ENCODE results near the gene INPP5A.

The INPP5A gene

GRCh38 chr10:132752961-132753360 is 215.4 kb downstream of the INPP5A start:
- TF ChIP-seq, protein P1, sequence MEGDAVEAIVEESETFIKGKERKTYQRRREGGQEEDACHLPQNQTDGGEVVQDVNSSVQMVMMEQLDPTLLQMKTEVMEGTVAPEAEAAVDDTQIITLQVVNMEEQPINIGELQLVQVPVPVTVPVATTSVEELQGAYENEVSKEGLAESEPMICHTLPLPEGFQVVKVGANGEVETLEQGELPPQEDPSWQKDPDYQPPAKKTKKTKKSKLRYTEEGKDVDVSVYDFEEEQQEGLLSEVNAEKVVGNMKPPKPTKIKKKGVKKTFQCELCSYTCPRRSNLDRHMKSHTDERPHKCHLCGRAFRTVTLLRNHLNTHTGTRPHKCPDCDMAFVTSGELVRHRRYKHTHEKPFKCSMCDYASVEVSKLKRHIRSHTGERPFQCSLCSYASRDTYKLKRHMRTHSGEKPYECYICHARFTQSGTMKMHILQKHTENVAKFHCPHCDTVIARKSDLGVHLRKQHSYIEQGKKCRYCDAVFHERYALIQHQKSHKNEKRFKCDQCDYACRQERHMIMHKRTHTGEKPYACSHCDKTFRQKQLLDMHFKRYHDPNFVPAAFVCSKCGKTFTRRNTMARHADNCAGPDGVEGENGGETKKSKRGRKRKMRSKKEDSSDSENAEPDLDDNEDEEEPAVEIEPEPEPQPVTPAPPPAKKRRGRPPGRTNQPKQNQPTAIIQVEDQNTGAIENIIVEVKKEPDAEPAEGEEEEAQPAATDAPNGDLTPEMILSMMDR (IDR thresholded peaks at IDR 0.05; ENCODE audit: control extremely low read depth, extremely low read depth, low read depth, missing control alignments) = no peak
- ChIA-PET POLR2A (no interaction called here), CTCF (no interaction called here)
- no peak for DNase-seq (ENCODE audit: extremely low spot score)

DNA sequence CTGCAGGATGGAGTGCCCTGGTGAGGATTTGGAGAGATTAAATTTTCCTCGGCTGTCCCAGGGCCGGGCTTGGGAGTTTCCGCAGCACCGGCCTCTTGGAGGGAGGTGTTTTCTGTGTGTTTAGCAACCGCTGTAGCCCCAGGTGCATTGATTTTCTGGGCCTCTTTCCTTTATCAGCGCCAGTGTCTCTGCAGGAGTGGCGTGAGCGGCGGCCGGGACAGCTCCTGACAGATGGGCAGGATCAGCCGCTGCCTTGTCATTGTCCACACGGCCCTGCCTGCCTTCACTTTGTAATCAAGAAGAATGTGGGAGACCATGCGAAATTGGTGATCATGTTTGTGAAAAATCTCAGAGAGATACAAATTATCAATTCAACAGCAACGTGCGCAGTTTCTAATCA is 216.0 kb downstream of the INPP5A start:
- ChIA-PET CTCF (no interaction called here), POLR2A (no interaction called here)
- TF ChIP-seq, protein P1 (IDR thresholded peaks at IDR 0.05; ENCODE audit: control extremely low read depth, extremely low read depth, low read depth, missing control alignments) = no peak
- DNase-seq (ENCODE audit: extremely low spot score) = no peak

- no peak for DNase-seq (ENCODE audit: extremely low spot score)
- ChIA-PET CTCF (no interaction called here), POLR2A (no interaction called here)
- TF ChIP-seq, protein P1 (IDR thresholded peaks at IDR 0.05; ENCODE audit: control extremely low read depth, extremely low read depth, low read depth, missing control alignments) = no peak
These were observed 216.5 kb downstream of the INPP5A start for GRCh38 chr10:132754071-132754470.

DNA sequence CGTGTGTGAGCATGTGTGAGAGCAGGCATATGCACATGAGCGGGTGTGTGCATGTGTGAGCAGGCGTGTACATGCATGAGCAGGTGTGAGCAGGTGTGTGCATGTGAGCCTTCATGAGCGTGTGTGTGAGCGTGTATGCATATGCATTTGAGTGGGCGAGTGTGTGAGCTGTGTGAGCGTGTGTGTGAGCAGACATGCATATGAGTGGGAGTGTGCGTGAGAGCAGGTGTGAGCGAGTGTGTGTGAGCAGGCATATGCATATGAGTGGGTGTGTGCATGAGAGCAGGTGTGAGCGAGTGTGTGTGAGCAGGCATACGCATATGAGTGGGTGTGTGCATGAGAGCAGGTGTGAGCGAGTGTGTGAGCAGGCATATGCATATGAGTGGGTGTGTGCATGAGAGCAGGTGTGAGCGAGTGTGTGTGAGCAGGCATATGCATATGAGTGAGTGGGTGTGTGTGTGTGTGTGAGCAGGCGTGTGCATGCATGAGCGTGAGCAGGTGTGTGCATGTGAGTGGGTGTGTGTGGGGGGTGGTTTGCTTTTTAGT is 217.7 kb downstream of the INPP5A start:
- TF ChIP-seq, protein P1 (IDR thresholded peaks at IDR 0.05; ENCODE audit: control extremely low read depth, extremely low read depth, low read depth, missing control alignments) = no peak
- DNase-seq (ENCODE audit: extremely low spot score) = no peak
- ChIA-PET CTCF (no interaction called here), POLR2A (no interaction called here)

DNA sequence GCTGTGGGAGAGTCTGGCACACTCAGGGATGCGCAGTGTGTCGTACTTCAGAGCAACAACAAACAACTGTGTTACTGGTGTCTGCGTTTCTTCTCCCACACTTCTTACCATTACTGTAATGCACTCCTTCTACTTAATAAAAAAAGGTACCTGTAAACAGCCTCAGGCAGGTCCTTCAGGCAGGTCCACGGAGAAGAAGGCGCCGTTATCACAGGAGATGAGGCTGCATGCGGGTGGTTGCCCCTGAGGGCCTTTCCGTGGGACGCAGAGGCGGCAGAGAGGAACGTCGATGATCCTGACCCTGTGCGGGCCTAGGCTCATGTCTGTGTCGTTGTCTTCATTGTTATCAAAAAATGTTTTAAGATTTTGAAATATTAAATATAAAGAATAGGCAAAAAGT is 219.0 kb downstream of the INPP5A start:
- POLR2A ChIA-PET = no interaction called here
- no peak for DNase-seq (ENCODE audit: extremely low spot score)
- CTCF ChIA-PET = no interaction called here

DNA sequence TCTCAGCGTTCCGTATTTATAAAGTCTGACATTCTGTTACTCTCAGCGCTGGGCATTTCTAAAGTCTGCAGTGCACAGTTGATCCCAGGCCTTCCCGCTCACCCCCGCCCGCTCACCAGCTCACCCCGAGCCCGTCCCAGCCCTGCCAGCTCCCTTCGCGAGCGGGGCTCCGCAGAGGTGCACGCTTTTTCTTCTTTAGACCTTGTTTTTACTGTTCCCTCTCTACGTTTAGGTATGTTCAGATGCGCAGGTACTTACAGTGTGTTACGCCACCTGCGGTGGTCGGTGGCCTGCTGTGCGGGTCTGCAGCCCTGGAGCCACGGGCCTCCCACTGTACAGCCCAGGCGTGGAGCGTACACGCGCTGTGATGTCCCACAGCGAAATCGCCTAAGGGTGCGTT is 219.6 kb downstream of the INPP5A start:
- ChIA-PET POLR2A (no interaction called here), CTCF (no interaction called here)
- DNase-seq (ENCODE audit: extremely low spot score) = no peak
- TF ChIP-seq, protein P1 (IDR thresholded peaks at IDR 0.05; ENCODE audit: control extremely low read depth, extremely low read depth, low read depth, missing control alignments) = no peak

More for the DNA sequence above, 219.0 kb downstream of the INPP5A start:
- TF ChIP-seq, protein P1 (IDR thresholded peaks at IDR 0.05; ENCODE audit: control extremely low read depth, extremely low read depth, low read depth, missing control alignments) = no peak

GRCh38 chr10:132758865-132759264 is 221.3 kb downstream of the INPP5A start:
- TF ChIP-seq, protein P1 (IDR thresholded peaks at IDR 0.05; ENCODE audit: control extremely low read depth, extremely low read depth, low read depth, missing control alignments) = no peak
- DNase-seq (ENCODE audit: extremely low spot score) = no peak
- CTCF ChIA-PET = no interaction called here
- POLR2A ChIA-PET = no interaction called here

Data from GM10248 (cell line).